ENCODE results near the gene NEAT1.
A peak's percentile ranks its signal among the peaks of the same experiment; 100 is the strongest.

The NEAT1 gene

DNA sequence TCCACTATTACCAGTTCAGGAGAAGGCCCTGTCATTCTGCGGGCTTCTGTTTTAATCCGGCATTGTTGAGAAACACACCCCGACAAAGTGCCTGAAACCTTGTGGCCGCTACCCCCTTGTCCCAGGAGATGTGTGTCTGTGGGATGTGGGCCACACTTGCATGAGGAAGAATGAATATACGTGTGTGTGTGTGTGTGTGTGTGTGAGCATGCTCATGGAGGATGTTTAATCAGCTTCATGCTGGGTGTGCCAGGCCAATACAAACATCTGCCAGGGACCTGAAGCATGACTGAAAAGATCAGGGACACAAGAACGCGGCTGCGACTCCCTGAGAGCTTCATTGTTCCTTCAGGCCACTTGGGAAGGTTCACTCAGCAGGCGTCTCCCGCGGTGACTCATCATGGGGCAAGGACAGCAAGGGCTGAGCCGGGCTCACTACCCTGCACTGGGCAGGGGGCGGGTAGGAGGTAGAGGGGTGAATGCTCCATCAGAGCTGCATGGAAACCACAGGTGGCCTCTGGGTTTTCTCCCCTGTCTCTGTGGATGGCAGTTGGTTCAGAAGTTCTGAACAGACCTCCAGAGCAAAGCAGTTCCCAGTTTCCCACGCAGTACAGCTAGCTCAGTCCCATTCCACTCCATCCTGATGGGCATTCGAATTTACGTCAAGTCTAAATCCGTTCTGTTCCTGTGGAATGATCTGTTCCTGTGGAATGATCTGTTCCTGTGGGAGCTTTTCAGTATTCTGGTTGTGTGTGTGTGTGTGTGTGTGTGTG, 69.2 kb downstream of the NEAT1 start:
- Histone ChIP-seq H3K4me3 (ENCODE audit: low read length) (peak overlapping the region; percentile 42; the same call in 1 of the 2 replicates), H2AFZ (ENCODE audit: low read depth, low read length) (peak overlapping the region; percentile 92)

DNA sequence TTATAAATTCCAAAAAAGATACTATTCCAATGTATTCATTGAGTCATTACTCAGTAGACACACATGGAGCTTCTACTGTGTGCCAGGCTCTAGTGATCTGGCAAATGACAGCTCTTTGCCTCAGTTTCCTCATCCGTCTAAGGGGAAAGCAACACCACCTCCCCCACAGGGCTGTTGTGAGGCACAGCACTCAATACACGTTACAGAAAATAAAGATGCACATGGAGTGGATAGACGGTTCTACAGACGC, 69.7 kb downstream of the NEAT1 start:
- peak overlapping the region; percentile 92; the same call in 1 of the 2 replicates for H2AFZ ChIP-seq (ENCODE audit: low read depth, low read length)
- peaks cover 83% of the 10 kb centered on the region for H3K4me1 ChIP-seq (ENCODE audit: low read length)
- no peaks in the 10 kb centered on the region for H4K20me1 ChIP-seq (ENCODE audit: insufficient read depth, low read length)
- peak overlapping the region; percentile 92 for H3K27ac ChIP-seq (ENCODE audit: low read length)
- peak overlapping the region; percentile 76 for H3K4me2 ChIP-seq (ENCODE audit: low read length)
- H3K4me3 ChIP-seq (ENCODE audit: low read length) = peak overlapping the region; percentile 42; the same call in 1 of the 2 replicates
- H3K79me2 ChIP-seq (ENCODE audit: low read length) = peaks cover 26% of the 10 kb centered on the region
- no peaks in the 10 kb centered on the region for H3K9me3 ChIP-seq (ENCODE audit: insufficient read depth, low read length)
- TF ChIP-seq, protein P1, sequence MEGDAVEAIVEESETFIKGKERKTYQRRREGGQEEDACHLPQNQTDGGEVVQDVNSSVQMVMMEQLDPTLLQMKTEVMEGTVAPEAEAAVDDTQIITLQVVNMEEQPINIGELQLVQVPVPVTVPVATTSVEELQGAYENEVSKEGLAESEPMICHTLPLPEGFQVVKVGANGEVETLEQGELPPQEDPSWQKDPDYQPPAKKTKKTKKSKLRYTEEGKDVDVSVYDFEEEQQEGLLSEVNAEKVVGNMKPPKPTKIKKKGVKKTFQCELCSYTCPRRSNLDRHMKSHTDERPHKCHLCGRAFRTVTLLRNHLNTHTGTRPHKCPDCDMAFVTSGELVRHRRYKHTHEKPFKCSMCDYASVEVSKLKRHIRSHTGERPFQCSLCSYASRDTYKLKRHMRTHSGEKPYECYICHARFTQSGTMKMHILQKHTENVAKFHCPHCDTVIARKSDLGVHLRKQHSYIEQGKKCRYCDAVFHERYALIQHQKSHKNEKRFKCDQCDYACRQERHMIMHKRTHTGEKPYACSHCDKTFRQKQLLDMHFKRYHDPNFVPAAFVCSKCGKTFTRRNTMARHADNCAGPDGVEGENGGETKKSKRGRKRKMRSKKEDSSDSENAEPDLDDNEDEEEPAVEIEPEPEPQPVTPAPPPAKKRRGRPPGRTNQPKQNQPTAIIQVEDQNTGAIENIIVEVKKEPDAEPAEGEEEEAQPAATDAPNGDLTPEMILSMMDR (IDR thresholded peaks at IDR 0.05; ENCODE audit: low read depth, low read length) = no peak
- TF ChIP-seq EZH2phosphoT487 (IDR thresholded peaks at IDR 0.05; ENCODE audit: low read depth) = no peak
- H3K9ac ChIP-seq (ENCODE audit: low read length) = peak overlapping the region; percentile 60
- no peaks in the 10 kb centered on the region for H3K36me3 ChIP-seq (replicated peaks; ENCODE audit: low read depth, low read length)
- no peaks in the 10 kb centered on the region for H3K27me3 ChIP-seq (ENCODE audit: low read depth, low read length)

More for the DNA sequence above, 69.2 kb downstream of the NEAT1 start:
- Histone ChIP-seq H3K9me3 (ENCODE audit: insufficient read depth, low read length) (no peaks in the 10 kb centered on the region), H3K79me2 (ENCODE audit: low read length) (peaks cover 25% of the 10 kb centered on the region), H3K36me3 (replicated peaks; ENCODE audit: low read depth, low read length) (no peaks in the 10 kb centered on the region), H3K27me3 (ENCODE audit: low read depth, low read length) (no peaks in the 10 kb centered on the region), H3K4me2 (ENCODE audit: low read length) (peak overlapping the region; percentile 76), H3K9ac (ENCODE audit: low read length) (peak overlapping the region; percentile 60; the same call in 1 of the 2 replicates), H4K20me1 (ENCODE audit: insufficient read depth, low read length) (no peaks in the 10 kb centered on the region), H3K27ac (ENCODE audit: low read length) (peak overlapping the region; percentile 92), H3K4me1 (ENCODE audit: low read length) (peaks cover 81% of the 10 kb centered on the region)
- TF ChIP-seq, protein P1 (IDR thresholded peaks at IDR 0.05; ENCODE audit: low read depth, low read length) = no peak
- no peak for TF ChIP-seq EZH2phosphoT487 (IDR thresholded peaks at IDR 0.05; ENCODE audit: low read depth)

DNA sequence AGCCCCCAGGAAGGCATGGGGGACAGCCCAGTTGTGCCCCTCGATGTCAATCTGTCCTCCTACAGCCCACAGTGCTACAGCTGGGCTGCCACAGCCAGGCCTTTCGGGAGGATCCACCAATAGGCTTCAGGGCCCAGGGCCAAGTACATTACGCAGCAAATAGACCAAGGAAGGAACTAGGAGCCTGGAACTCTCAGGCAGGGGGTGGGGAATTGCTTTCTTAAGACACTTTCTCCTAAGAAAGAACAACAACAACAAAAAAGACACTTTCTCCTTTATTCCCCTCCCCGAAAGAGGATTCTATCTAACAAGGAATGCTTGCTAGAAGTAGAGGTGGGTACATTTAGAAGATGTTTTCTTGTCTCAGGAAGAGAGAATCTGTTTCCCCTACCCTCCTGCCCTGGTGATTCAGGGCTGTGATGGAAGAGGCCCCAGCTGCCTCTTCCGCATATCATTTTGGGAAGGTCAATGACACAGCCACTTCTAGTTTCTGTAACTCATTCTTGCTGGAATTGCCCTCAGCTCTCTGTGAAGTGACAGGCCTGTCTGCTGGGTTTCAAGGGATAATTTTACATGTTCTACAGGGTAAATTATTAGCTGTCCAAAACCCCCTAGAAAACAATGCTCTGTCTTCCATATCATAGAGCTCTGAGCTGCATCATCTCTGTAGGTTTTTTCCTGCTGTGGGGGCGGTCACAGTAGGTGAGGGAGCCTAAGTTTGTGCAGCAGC, 70.2 kb downstream of the NEAT1 start:
- H3K4me2 ChIP-seq (ENCODE audit: low read length) = peak overlapping the region; percentile 76
- peak overlapping the region; percentile 42 for H3K4me3 ChIP-seq (ENCODE audit: low read length)
- H3K9me3 ChIP-seq (ENCODE audit: insufficient read depth, low read length) = no peaks in the 10 kb centered on the region
- H3K79me2 ChIP-seq (ENCODE audit: low read length) = peaks cover 28% of the 10 kb centered on the region
- peaks cover 78% of the 10 kb centered on the region for H3K4me1 ChIP-seq (ENCODE audit: low read length)
- H3K27ac ChIP-seq (ENCODE audit: low read length) = peak overlapping the region; percentile 92
- no peaks in the 10 kb centered on the region for H4K20me1 ChIP-seq (ENCODE audit: insufficient read depth, low read length)
- no peak for TF ChIP-seq EZH2phosphoT487 (IDR thresholded peaks at IDR 0.05; ENCODE audit: low read depth)
- TF ChIP-seq, protein P1 (IDR thresholded peaks at IDR 0.05; ENCODE audit: low read depth, low read length) = no peak
- no peaks in the 10 kb centered on the region for H3K36me3 ChIP-seq (replicated peaks; ENCODE audit: low read depth, low read length)
- H2AFZ ChIP-seq (ENCODE audit: low read depth, low read length) = peak overlapping the region; percentile 92
- no peaks in the 10 kb centered on the region for H3K27me3 ChIP-seq (ENCODE audit: low read depth, low read length)
- peak overlapping the region; percentile 60 for H3K9ac ChIP-seq (ENCODE audit: low read length)
